NCI-H2227 treated with DMSO at 0.1 percent for 48 hours (cell line): ENCODE results near the gene DOCK9.

Experiments
- DNase-seq: peaks from one replicate; lab custom pipeline; 2025; lab: John Stamatoyannopoulos, UW

Gene DOCK9

GRCh38 chr13:98886587-98887230 lies 91.2 kb downstream of the DOCK9 start:
- DNase-seq = no peak

GRCh38 chr13:98885600-98885999 lies 92.3 kb downstream of the DOCK9 start:
- no peak for DNase-seq

- DNase-seq = no peak
Measured at GRCh38 chr13:98883998-98884397, 93.9 kb downstream of the DOCK9 start.

- DNase-seq = no peak
Measured at GRCh38 chr13:98881390-98881789, 96.5 kb downstream of the DOCK9 start.

- DNase-seq = no peak
Measured at GRCh38 chr13:98880677-98881076, 97.2 kb downstream of the DOCK9 start.

- no peak for DNase-seq
Measured at GRCh38 chr13:98879957-98880356, 97.9 kb downstream of the DOCK9 start.

GRCh38 chr13:98879127-98879520 lies 98.7 kb downstream of the DOCK9 start:
- DNase-seq = no peak

GRCh38 chr13:98878486-98879126 lies 99.3 kb downstream of the DOCK9 start:
- no peak for DNase-seq

GRCh38 chr13:98877936-98878335 lies 99.9 kb downstream of the DOCK9 start:
- DNase-seq = no peak

GRCh38 chr13:98877466-98877865 lies 100.4 kb downstream of the DOCK9 start:
- DNase-seq = no peak

GRCh38 chr13:98875146-98875729 lies 102.6 kb downstream of the DOCK9 start:
- no peak for DNase-seq

GRCh38 chr13:98874029-98874397 lies 103.9 kb downstream of the DOCK9 start:
- no peak for DNase-seq

- no peak for DNase-seq
Measured at GRCh38 chr13:98873377-98874028, 104.4 kb downstream of the DOCK9 start.

- DNase-seq = no peak
Measured at GRCh38 chr13:98871727-98872126, 106.1 kb downstream of the DOCK9 start.

- no peak for DNase-seq
Measured at GRCh38 chr13:98869408-98870090, 108.3 kb downstream of the DOCK9 start.

- DNase-seq = no peak
Measured at GRCh38 chr13:98868932-98869331, 108.9 kb downstream of the DOCK9 start.

GRCh38 chr13:98866882-98867281 lies 111.0 kb downstream of the DOCK9 start:
- DNase-seq = no peak

GRCh38 chr13:98860491-98860890 lies 117.4 kb downstream of the DOCK9 start:
- no peak for DNase-seq

GRCh38 chr13:98858191-98858590 lies 119.7 kb downstream of the DOCK9 start:
- no peak for DNase-seq

- DNase-seq = no peak
Measured at GRCh38 chr13:98856983-98857382, 120.9 kb downstream of the DOCK9 start.

GRCh38 chr13:98854448-98854847 lies 123.4 kb downstream of the DOCK9 start:
- DNase-seq = no peak

- DNase-seq = no peak
Measured at GRCh38 chr13:98853771-98854221, 124.1 kb downstream of the DOCK9 start.
